B cell (primary cell): ENCODE data around the gene NEUROD2.

Experiments used
- CTCF ChIP-seq: fragments of 200-600 bp; IDR thresholded peaks from one replicate; pipeline ENCODE4 v1.8.0; 2022; ENCODE audit warnings: antibody characterized with exemption, mild to moderate bottlenecking
- EZH2 ChIP-seq: IDR thresholded peaks from 2 replicates; pipeline ENCODE4 v1.6.1; 2012; ENCODE audit warnings: borderline replicate concordance, low read depth, mild to moderate bottlenecking, moderate library complexity, low read length; ENCODE audit not compliant: insufficient read depth, poor library complexity, severe bottlenecking

GRCh38 chr17:39595928-39596510 is 11.7 kb downstream of the NEUROD2 start:
- TF ChIP-seq CTCF (no peak), EZH2 (no peak)
